Activated naive CD8-positive, alpha-beta T cell (primary cell): ENCODE results near the gene ASB8.
A peak's percentile ranks its signal among the peaks of the same experiment; 100 is the strongest.

ENCODE experiments used
- H3K27ac Mint-ChIP-seq: one replicate; pipeline ENCODE4 v1.8.0; 2021; ENCODE audit warnings: mixed read lengths
- H3K27me3 Mint-ChIP-seq: one replicate; pipeline ENCODE4 v1.8.0; 2021; ENCODE audit warnings: mixed read lengths
- H3K36me3 Mint-ChIP-seq: one replicate; pipeline ENCODE4 v1.8.0; 2021; ENCODE audit warnings: mixed read lengths
- H3K4me1 Mint-ChIP-seq: one replicate; pipeline ENCODE4 v1.8.0; 2021; ENCODE audit warnings: low read depth, mixed read lengths
- H3K4me3 Mint-ChIP-seq: one replicate; pipeline ENCODE4 v1.8.0; 2021; ENCODE audit warnings: mild to moderate bottlenecking, mixed read lengths
- H3K9me3 Mint-ChIP-seq: one replicate; pipeline ENCODE4 v1.8.0; 2021; ENCODE audit warnings: low read depth, mixed read lengths

The ASB8 gene

GRCh38 chr12:48110691-48111311 is 46.5 kb downstream of the ASB8 start:
- Mint-ChIP-seq H3K27ac (no peak overlapping the region), H3K4me3 (no peak overlapping the region), H3K27me3 (peaks cover 2% of the 10 kb centered on the region), H3K9me3 (no peaks in the 10 kb centered on the region), H3K36me3 (no peaks in the 10 kb centered on the region), H3K4me1 (peaks cover 27% of the 10 kb centered on the region)

- Mint-ChIP-seq H3K4me3 (no peak overlapping the region), H3K27ac (no peak overlapping the region), H3K9me3 (no peaks in the 10 kb centered on the region), H3K36me3 (no peaks in the 10 kb centered on the region), H3K27me3 (peaks cover 2% of the 10 kb centered on the region), H3K4me1 (peaks cover 31% of the 10 kb centered on the region)
Measured at GRCh38 chr12:48109424-48109823, 47.9 kb downstream of the ASB8 start.

- H3K27me3 Mint-ChIP-seq = no peaks in the 10 kb centered on the region
- peaks cover 43% of the 10 kb centered on the region for H3K4me1 Mint-ChIP-seq
- peak overlapping the region; percentile 96 for H3K4me3 Mint-ChIP-seq
- H3K9me3 Mint-ChIP-seq = no peaks in the 10 kb centered on the region
- peak overlapping the region; percentile 98 for H3K27ac Mint-ChIP-seq
- no peaks in the 10 kb centered on the region for H3K36me3 Mint-ChIP-seq
Measured at GRCh38 chr12:48106681-48107613, 50.4 kb downstream of the ASB8 start.

GRCh38 chr12:48105867-48106680 is 51.2 kb downstream of the ASB8 start, which contains the start of gene SENP1:
Gene SENP1, minus strand, starts transcription at chr12:48106079. Its CDS starts 4,607 bp downstream, at chr12:48101472.
- no peaks in the 10 kb centered on the region for H3K9me3 Mint-ChIP-seq
- H3K4me1 Mint-ChIP-seq = peaks cover 49% of the 10 kb centered on the region
- H3K36me3 Mint-ChIP-seq = no peaks in the 10 kb centered on the region
- H3K27ac Mint-ChIP-seq = peak within 1 kb of the TSS; percentile 98
- peak within 1 kb of the TSS; percentile 96 for H3K4me3 Mint-ChIP-seq
- no peaks in the 10 kb centered on the region for H3K27me3 Mint-ChIP-seq

GRCh38 chr12:48105321-48105866 is 51.9 kb downstream of the ASB8 start:
- Mint-ChIP-seq H3K36me3 (no peaks in the 10 kb centered on the region), H3K9me3 (no peaks in the 10 kb centered on the region), H3K27ac (peak overlapping the region; percentile 98), H3K27me3 (no peaks in the 10 kb centered on the region), H3K4me3 (peak overlapping the region; percentile 96), H3K4me1 (peaks cover 49% of the 10 kb centered on the region)

GRCh38 chr12:48104531-48104930 is 52.8 kb downstream of the ASB8 start:
- peak overlapping the region; percentile 98 for H3K27ac Mint-ChIP-seq
- peak overlapping the region; percentile 96 for H3K4me3 Mint-ChIP-seq
- no peaks in the 10 kb centered on the region for H3K9me3 Mint-ChIP-seq
- H3K4me1 Mint-ChIP-seq = peaks cover 47% of the 10 kb centered on the region
- no peaks in the 10 kb centered on the region for H3K36me3 Mint-ChIP-seq
- no peaks in the 10 kb centered on the region for H3K27me3 Mint-ChIP-seq
